ENCODE data around the gene KCNQ1. TPM values are rescaled to one million over a fixed set of nuclear protein-coding genes. Genes with fewer than 3 reads are reported as not detected.
"Not testable (repeated sequence)": the region's sequence is repeated elsewhere in the genome, so short reads cannot be mapped to it uniquely, and the experiment has no call there.

The KCNQ1 gene
- total RNA-seq, 1 donor from 2014 or later = 3.4 TPM

DNA sequence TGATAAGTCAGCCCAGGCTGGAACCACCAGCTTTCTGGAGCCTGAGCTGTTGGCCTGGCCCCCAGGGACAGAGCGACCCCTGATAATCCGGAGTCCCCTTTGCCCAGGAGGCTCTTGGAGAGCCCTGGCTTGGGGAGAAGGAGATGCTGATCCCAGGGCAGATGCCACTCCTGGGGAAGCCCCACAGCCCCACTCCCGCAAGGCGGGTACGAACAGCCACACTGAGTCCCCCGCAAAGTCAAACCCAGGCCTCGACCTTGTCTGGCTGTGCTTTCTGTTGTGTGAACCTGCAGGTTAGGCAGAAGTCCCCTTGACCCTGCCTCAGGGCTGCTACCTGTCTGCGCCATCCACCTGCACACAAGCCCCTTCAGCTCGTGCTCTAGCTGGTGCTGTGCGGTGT, 147.0 kb downstream of the KCNQ1 start:
- Mint-ChIP-seq H3K4me3 (ENCODE audit: low read depth) (no peak overlapping the region), H3K9me3 (no peaks in the 10 kb centered on the region), H3K27me3 (ENCODE audit: low read depth) (no peaks in the 10 kb centered on the region), H3K36me3 (ENCODE audit: low read depth) (no peaks in the 10 kb centered on the region), H3K4me1 (ENCODE audit: low read depth) (no peaks in the 10 kb centered on the region), H3K27ac (no peak overlapping the region)
- DNase-seq (ENCODE audit: low spot score) = no peak
- intact Hi-C loops (cut with micrococcal nuclease) = no loop called here

DNA sequence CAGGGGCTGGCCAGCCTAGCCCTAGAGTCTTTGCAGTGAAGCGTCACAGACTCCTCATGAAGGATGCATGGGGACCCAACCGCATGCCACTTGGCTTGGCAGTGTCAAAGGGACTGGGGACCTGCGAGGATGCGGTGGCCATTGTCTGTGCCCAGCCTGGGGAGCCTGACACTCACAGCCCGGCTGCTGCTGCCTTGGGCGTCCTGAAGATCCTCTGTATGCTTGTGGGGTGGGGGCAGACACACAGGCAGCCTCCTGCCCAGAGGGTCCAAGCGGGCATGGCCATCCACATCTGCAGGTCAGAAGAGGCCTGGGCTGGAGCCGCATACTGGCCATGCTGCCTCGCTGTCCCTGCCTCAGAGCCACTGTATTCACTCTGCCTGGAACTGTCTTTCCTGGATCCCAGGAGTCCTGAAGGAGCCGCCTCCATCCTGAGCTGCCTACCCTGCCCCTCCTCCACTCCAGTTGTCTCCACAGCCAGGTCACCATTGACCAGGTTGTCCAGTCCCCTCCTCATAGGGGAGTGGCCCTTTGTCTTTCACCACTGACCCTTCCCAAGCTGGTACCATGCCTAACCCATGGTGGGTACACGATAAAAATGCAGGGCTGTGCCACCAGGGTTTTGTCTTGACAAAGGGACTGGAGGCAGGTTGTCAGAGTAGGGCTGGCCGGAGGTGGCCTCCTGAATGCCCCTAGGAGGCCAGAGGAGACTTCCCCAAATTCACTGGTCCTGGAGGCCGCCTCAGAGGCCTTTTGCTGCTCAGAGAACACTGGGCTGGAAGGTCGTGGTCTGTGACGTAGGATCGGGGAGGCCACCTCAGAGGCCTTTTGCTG, 148.0 kb downstream of the KCNQ1 start:
- H3K27me3 Mint-ChIP-seq (ENCODE audit: low read depth) = no peaks in the 10 kb centered on the region

GRCh38 chr11:2593393-2593950, 148.7 kb downstream of the KCNQ1 start:
- H3K36me3 Mint-ChIP-seq (ENCODE audit: low read depth) = no peaks in the 10 kb centered on the region
- H3K27me3 Mint-ChIP-seq (ENCODE audit: low read depth) = no peaks in the 10 kb centered on the region
- intact Hi-C loops (cut with micrococcal nuclease) = no loop called here
- H3K4me3 Mint-ChIP-seq (ENCODE audit: low read depth) = no peak overlapping the region
- H3K4me1 Mint-ChIP-seq (ENCODE audit: low read depth) = no peaks in the 10 kb centered on the region
- no peak for DNase-seq (ENCODE audit: low spot score)
- H3K9me3 Mint-ChIP-seq = peaks cover 10% of the 10 kb centered on the region
- H3K27ac Mint-ChIP-seq = no peak overlapping the region

More for the DNA sequence above, 148.0 kb downstream of the KCNQ1 start:
- Mint-ChIP-seq H3K4me1 (ENCODE audit: low read depth) (no peaks in the 10 kb centered on the region), H3K9me3 (peaks cover 5% of the 10 kb centered on the region), H3K4me3 (ENCODE audit: low read depth) (no peak overlapping the region), H3K27ac (no peak overlapping the region), H3K36me3 (ENCODE audit: low read depth) (no peaks in the 10 kb centered on the region)
- intact Hi-C loops (cut with micrococcal nuclease) = no loop called here
- DNase-seq (ENCODE audit: low spot score) = no peak

DNA sequence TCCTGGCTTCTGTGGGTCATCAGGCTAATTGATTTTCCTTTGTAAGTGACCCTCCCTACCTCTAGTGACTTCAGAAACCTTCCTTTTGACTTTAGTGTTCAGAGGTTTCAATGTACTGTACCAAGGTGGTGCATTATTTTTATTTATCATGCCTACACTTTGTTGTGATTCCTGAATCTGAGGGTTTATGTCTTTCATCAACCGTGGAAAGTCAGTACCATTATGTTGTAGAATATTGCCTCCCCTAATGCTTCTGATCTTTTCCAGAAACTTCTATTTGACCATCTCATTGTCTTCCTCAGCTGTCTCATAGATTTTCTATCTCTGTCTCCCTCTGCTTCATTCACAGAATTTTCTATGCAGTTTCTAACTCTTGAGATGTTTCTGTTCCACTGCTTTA, 149.5 kb downstream of the KCNQ1 start:
- H3K4me3 Mint-ChIP-seq (ENCODE audit: low read depth) = no peak overlapping the region
- no peaks in the 10 kb centered on the region for H3K27me3 Mint-ChIP-seq (ENCODE audit: low read depth)
- H3K36me3 Mint-ChIP-seq (ENCODE audit: low read depth) = no peaks in the 10 kb centered on the region
- DNase-seq (ENCODE audit: low spot score) = no peak
- H3K4me1 Mint-ChIP-seq (ENCODE audit: low read depth) = no peaks in the 10 kb centered on the region
- no peak overlapping the region for H3K27ac Mint-ChIP-seq
- H3K9me3 Mint-ChIP-seq = peaks cover 17% of the 10 kb centered on the region
- intact Hi-C loops (cut with micrococcal nuclease) = no loop called here

- Mint-ChIP-seq H3K4me1 (ENCODE audit: low read depth) (no peaks in the 10 kb centered on the region), H3K27ac (no peak overlapping the region), H3K27me3 (ENCODE audit: low read depth) (no peaks in the 10 kb centered on the region), H3K9me3 (peaks cover 17% of the 10 kb centered on the region), H3K36me3 (ENCODE audit: low read depth) (no peaks in the 10 kb centered on the region), H3K4me3 (ENCODE audit: low read depth) (no peak overlapping the region)
- intact Hi-C loops (cut with micrococcal nuclease) = no loop called here
- no peak for DNase-seq (ENCODE audit: low spot score)
Measured at GRCh38 chr11:2595204-2595603, 150.4 kb downstream of the KCNQ1 start.

DNA sequence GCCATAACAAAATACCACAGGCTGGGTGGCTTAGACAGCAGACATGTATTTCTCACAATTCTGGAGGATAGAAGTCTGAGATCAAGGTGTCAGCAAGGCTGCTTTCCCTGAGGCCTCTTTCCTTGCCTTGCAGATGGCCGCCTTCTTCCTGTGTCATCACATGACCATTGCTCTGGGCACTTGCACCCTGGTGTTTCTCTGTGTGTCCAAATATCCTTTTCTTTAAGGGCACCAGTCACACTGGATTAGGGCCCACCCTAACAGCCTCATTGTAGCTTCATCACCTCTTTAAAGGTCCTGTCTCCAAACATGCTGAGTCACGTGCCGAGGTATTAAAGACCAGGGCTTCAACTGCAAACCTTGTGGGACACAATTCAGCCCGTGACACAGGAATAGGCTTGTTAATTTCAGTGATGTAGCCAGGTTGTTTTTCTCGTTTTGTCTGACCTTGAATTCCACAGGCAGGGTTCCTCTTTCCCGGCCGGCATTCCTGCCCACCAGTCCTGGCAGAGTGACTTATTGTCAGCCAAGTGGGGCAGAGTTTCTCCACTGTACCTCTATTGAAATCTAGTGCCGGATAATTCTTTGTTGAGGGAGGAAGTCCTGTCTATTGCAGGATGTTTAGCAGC, 154.9 kb downstream of the KCNQ1 start:
- intact Hi-C loops (cut with micrococcal nuclease) = no loop called here
- Mint-ChIP-seq H3K27me3 (ENCODE audit: low read depth) (no peaks in the 10 kb centered on the region), H3K36me3 (ENCODE audit: low read depth) (no peaks in the 10 kb centered on the region), H3K4me3 (ENCODE audit: low read depth) (no peak overlapping the region), H3K4me1 (ENCODE audit: low read depth) (no peaks in the 10 kb centered on the region), H3K27ac (no peak overlapping the region), H3K9me3 (peaks cover 17% of the 10 kb centered on the region)
- DNase-seq (ENCODE audit: low spot score) = no peak

DNA sequence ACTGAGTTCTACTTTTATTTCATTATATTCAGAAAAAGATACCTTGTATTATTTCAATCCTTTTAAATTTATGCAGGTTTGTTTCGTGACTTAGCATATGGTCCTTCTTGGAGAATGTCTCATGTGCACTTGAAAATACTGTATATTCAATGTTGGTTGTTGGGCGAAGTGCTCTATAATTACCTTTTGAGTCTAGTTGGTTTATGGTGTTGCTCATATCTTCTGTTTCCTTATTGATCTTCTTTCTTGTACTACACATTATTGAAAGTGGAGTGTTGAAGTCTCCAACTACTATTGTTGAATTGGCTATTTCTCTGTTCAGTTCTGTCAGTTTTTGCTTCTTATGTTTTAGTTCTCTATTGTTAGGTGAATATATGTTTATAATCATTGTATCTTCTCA, 164.5 kb downstream of the KCNQ1 start:
- no peak overlapping the region for H3K27ac Mint-ChIP-seq
- no peak overlapping the region for H3K4me3 Mint-ChIP-seq (ENCODE audit: low read depth)
- peaks cover 6% of the 10 kb centered on the region for H3K9me3 Mint-ChIP-seq
- DNase-seq (ENCODE audit: low spot score) = no peak
- intact Hi-C loops (cut with micrococcal nuclease) = no loop called here
- H3K4me1 Mint-ChIP-seq (ENCODE audit: low read depth) = no peaks in the 10 kb centered on the region
- H3K27me3 Mint-ChIP-seq (ENCODE audit: low read depth) = peaks cover 4% of the 10 kb centered on the region
- H3K36me3 Mint-ChIP-seq (ENCODE audit: low read depth) = no peaks in the 10 kb centered on the region

DNA sequence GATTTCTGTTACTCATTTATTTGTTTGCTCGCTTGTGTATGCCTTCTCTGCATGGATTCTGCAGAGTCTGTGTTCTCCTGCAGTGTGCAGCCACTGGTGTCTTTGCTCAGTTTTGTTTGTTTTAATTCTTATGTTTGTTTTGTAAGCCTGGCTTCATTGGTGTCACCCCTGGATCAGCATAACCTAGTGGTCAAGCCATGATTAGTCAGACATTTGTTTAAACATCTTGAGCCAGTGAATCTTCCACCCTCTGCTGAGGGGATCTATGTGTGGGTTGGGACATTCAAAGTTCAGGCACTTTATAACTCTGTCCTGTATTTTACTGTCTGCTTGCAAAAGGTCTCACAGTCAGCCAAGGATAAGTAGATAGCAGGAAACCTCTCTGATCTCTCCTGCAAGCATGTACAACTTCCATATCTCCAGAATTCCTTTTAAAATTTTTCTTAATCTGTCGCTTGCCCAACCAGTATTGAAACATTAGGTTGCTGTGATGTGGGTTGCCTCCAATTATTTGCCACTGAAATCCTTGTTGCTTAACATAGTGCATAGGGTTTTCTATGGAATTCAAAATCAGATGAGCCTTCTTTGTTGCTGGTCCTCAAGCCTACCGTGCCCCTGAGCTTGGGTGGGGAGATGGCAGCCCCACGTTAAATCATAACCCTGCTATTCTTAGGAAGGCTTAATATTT, 168.2 kb downstream of the KCNQ1 start:
- Mint-ChIP-seq H3K27ac (no peak overlapping the region), H3K4me3 (ENCODE audit: low read depth) (no peak overlapping the region), H3K4me1 (ENCODE audit: low read depth) (no peaks in the 10 kb centered on the region), H3K27me3 (ENCODE audit: low read depth) (peaks cover 4% of the 10 kb centered on the region), H3K9me3 (peaks cover 6% of the 10 kb centered on the region), H3K36me3 (ENCODE audit: low read depth) (no peaks in the 10 kb centered on the region)
- DNase-seq (ENCODE audit: low spot score) = no peak
- intact Hi-C loops (cut with micrococcal nuclease) = no loop called here

- Mint-ChIP-seq H3K27me3 (ENCODE audit: low read depth) (no peaks in the 10 kb centered on the region), H3K36me3 (ENCODE audit: low read depth) (no peaks in the 10 kb centered on the region), H3K9me3 (no peaks in the 10 kb centered on the region), H3K4me3 (ENCODE audit: low read depth) (no peak overlapping the region), H3K27ac (no peak overlapping the region), H3K4me1 (ENCODE audit: low read depth) (no peaks in the 10 kb centered on the region)
- intact Hi-C loops (cut with micrococcal nuclease) = no loop called here
- no peak for DNase-seq (ENCODE audit: low spot score)
Measured at GRCh38 chr11:2621894-2622293, 177.1 kb downstream of the KCNQ1 start.

- intact Hi-C loops (cut with micrococcal nuclease) = no loop called here
- H3K4me3 Mint-ChIP-seq (ENCODE audit: low read depth) = no peak overlapping the region
- no peaks in the 10 kb centered on the region for H3K4me1 Mint-ChIP-seq (ENCODE audit: low read depth)
- H3K27me3 Mint-ChIP-seq (ENCODE audit: low read depth) = no peaks in the 10 kb centered on the region
- no peak overlapping the region for H3K27ac Mint-ChIP-seq
- no peaks in the 10 kb centered on the region for H3K36me3 Mint-ChIP-seq (ENCODE audit: low read depth)
- peaks cover 13% of the 10 kb centered on the region for H3K9me3 Mint-ChIP-seq
- no peak for DNase-seq (ENCODE audit: low spot score)
Measured at GRCh38 chr11:2625183-2625582, 180.4 kb downstream of the KCNQ1 start.

- intact Hi-C loops (cut with micrococcal nuclease) = no loop called here
- Mint-ChIP-seq H3K4me1 (ENCODE audit: low read depth) (no peaks in the 10 kb centered on the region), H3K27me3 (ENCODE audit: low read depth) (no peaks in the 10 kb centered on the region)
Measured at GRCh38 chr11:2630679-2631078, 185.9 kb downstream of the KCNQ1 start.

GRCh38 chr11:2631161-2631560, 186.4 kb downstream of the KCNQ1 start:
- intact Hi-C loops (cut with micrococcal nuclease) = no loop called here
- H3K4me1 Mint-ChIP-seq (ENCODE audit: low read depth) = no peaks in the 10 kb centered on the region
- no peaks in the 10 kb centered on the region for H3K27me3 Mint-ChIP-seq (ENCODE audit: low read depth)
- H3K27ac Mint-ChIP-seq = no peak overlapping the region
- peaks cover 10% of the 10 kb centered on the region for H3K36me3 Mint-ChIP-seq (ENCODE audit: low read depth)
- H3K9me3 Mint-ChIP-seq = peaks cover 54% of the 10 kb centered on the region
- DNase-seq (ENCODE audit: low spot score) = no peak
- H3K4me3 Mint-ChIP-seq (ENCODE audit: low read depth) = no peak overlapping the region

More at GRCh38 chr11:2630679-2631078, 185.9 kb downstream of the KCNQ1 start:
- DNase-seq (ENCODE audit: low spot score) = no peak
- peaks cover 10% of the 10 kb centered on the region for H3K36me3 Mint-ChIP-seq (ENCODE audit: low read depth)
- no peak overlapping the region for H3K27ac Mint-ChIP-seq
- H3K9me3 Mint-ChIP-seq = peaks cover 49% of the 10 kb centered on the region
- H3K4me3 Mint-ChIP-seq (ENCODE audit: low read depth) = no peak overlapping the region

DNA sequence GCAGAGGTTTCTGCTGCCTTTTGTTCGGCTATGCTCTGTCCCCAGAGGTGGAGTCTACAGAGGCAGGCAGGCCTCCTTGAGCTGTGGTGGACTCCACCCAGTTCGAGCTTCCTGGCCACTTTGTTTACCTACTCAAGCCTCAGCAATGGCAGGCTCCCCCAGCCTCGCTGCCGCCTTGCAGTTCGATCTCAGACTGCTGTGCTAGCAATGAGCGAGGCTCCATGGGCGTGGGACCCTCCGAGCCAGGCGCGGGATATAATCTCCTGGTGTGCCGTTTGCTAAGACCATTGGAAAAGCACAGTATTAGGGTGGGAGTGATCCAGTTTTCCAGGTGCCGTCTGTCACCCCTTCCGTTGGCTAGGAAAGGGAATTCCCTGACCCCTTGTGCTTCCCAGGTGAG, 195.0 kb downstream of the KCNQ1 start:
- not testable (repeated sequence) for H3K27ac Mint-ChIP-seq; H3K36me3 Mint-ChIP-seq (ENCODE audit: low read depth)
- peaks cover 65% of the 10 kb centered on the region for H3K9me3 Mint-ChIP-seq

More for the DNA sequence above, 195.0 kb downstream of the KCNQ1 start:
- H3K27me3 Mint-ChIP-seq (ENCODE audit: low read depth); intact Hi-C loops (cut with micrococcal nuclease); H3K4me3 Mint-ChIP-seq (ENCODE audit: low read depth); DNase-seq (ENCODE audit: low spot score); H3K4me1 Mint-ChIP-seq (ENCODE audit: low read depth): not testable (repeated sequence)
